Right cardiac atrium (tissue), 5 donors: Measurements from ENCODE around the gene RNF168. TPM values are rescaled to one million over a fixed set of nuclear protein-coding genes. Genes with fewer than 3 reads are reported as not detected.
"Not testable (repeated sequence)": the region's sequence is repeated elsewhere in the genome, so short reads cannot be mapped to it uniquely, and the experiment has no call there.

Source experiments
- ATAC-seq, 2 donors: fragments of 200-7000 bp; cut with Tn5 transposase; one replicate each; pipeline versions ENCODE4 v1.8.0 to v1.9.1; 2020; ENCODE audit warnings: moderate library complexity in 2 of 2, mild to moderate bottlenecking in 1 of 2
- DNase-seq, 3 donors: peaks; one replicate each; pipeline ENCODE4 v3.0.0-alpha.2; 2020
- H3K27ac ChIP-seq: one replicate; pipeline ENCODE4 v1.5.1; 2013; ENCODE audit warnings: mild to moderate bottlenecking, low read length, control low read depth, moderate library complexity
- H3K27me3 ChIP-seq: one replicate; pipeline ENCODE4 v1.6.1; 2013; ENCODE audit not compliant: control insufficient read depth, insufficient read depth
- H3K4me1 ChIP-seq: one replicate; pipeline ENCODE4 v1.6.1; 2013; ENCODE audit warnings: low read length; ENCODE audit not compliant: control insufficient read depth, insufficient read depth
- H3K4me3 ChIP-seq: one replicate; pipeline ENCODE4 v1.5.1; 2013; ENCODE audit warnings: low read length, control low read depth
- H3K9me3 ChIP-seq: one replicate; pipeline ENCODE4 v1.6.1; 2013; ENCODE audit warnings: low read length; ENCODE audit not compliant: control insufficient read depth
- WGBS: extraction: QIAGEN DNeasy Blood & Tissue Kit; methylation state at CpG from one replicate; pipeline ENCODE4 v1.1.7; 2013; 5-methylcytosine and 5-hydroxymethylcytosine counted together
- intact Hi-C, 4 donors: fragments of 100-400 bp; cut with DNase I; formaldehyde crosslinking; loops; one replicate each; pipeline versions ENCODE4 v1.11.0 to v1.14.0; 2022 to 2023
- polyA plus RNA-seq: library from polyadenylated mRNA; stranded (reverse); fragments of 200-250 nt; gene quantifications from one replicate; pipeline ENCODE4 v1.2.3, GENCODE V29; 2013
- total RNA-seq, 4 donors: library from RNA; stranded (reverse); fragmentation: NEBNext Ultra II Directional; extraction: Animal tissue kit (Norgen Biotek cat#: 25700); gene quantifications; one replicate each; pipeline ENCODE4 v1.2.1, GENCODE V29; 2021
- donor health status: healthy with polysubstance abuse.
- donor health status: DM: no; HTN: yes; CAD: no.
- donor health status: DM: no; HTN: no; CAD: no.
- donor health status: DM: no; HTN: yes; CAD: no; lungs with severe emphysema.
- donor health status: DM: yes; HTN: yes; CAD: no.

Gene RNF168
- total and polyA plus RNA-seq, 5 donors = 6.8 to 24.9 (median 22.1) TPM

GRCh38 chr3:196432137-196432879, 71.3 kb downstream of the RNF168 start, which contains the start of gene UBXN7:
Gene UBXN7 (minus strand): TSS chr3:196432427. CDS start chr3:196432399, 28 bp downstream.
- no peaks in the 10 kb centered on the region for H3K4me1 ChIP-seq
- no peaks in the 10 kb centered on the region for H3K27me3 ChIP-seq
- under 1% methylated on average over 67 of the region's 67 CpGs for WGBS
- ATAC-seq (peak; percentile 96 to 98), DNase-seq (peak; percentile 95 to 99 (median 97))
- peak within 1 kb of the TSS; percentile 67 for H3K27ac ChIP-seq
- peak within 1 kb of the TSS; percentile 77 for H3K4me3 ChIP-seq
- H3K9me3 ChIP-seq = no peaks in the 10 kb centered on the region
- intact Hi-C loops = no loop called here

- WGBS = 2% methylated on average over 50 of the region's 50 CpGs
- Histone ChIP-seq H3K4me3 (peak overlapping the region; percentile 76), H3K9me3 (no peaks in the 10 kb centered on the region), H3K4me1 (no peaks in the 10 kb centered on the region), H3K27me3 (no peaks in the 10 kb centered on the region), H3K27ac (peak overlapping the region; percentile 67)
- ATAC-seq (peak; percentile 52 to 58), DNase-seq (peak; percentile 28 to 73 (median 69))
- intact Hi-C loops = no loop called here
Observed at GRCh38 chr3:196431181-196432136, 72.1 kb downstream of the RNF168 start.

- no peak for DNase-seq
- Histone ChIP-seq H3K9me3 (no peaks in the 10 kb centered on the region), H3K4me3 (no peak overlapping the region), H3K27me3 (no peaks in the 10 kb centered on the region), H3K4me1 (peaks cover 4% of the 10 kb centered on the region), H3K27ac (no peak overlapping the region)
- intact Hi-C loops = no loop called here
- 83% methylated on average over 6 of the region's 6 CpGs for WGBS
- no peak for ATAC-seq
Observed at GRCh38 chr3:196428041-196428440, 75.5 kb downstream of the RNF168 start.

- DNase-seq, ATAC-seq, H3K27ac ChIP-seq, intact Hi-C loops, H3K4me3 ChIP-seq, H3K4me1 ChIP-seq, H3K27me3 ChIP-seq, H3K9me3 ChIP-seq: not testable (repeated sequence)
- 96% methylated on average over 6 of the region's 6 CpGs for WGBS
Observed at GRCh38 chr3:196424421-196424820, 79.1 kb downstream of the RNF168 start.

GRCh38 chr3:196423044-196423781, 80.4 kb downstream of the RNF168 start:
- no peaks in the 10 kb centered on the region for H3K9me3 ChIP-seq
- 45% methylated on average over 10 of the region's 10 CpGs for WGBS
- intact Hi-C loops = no loop called here
- H3K4me1 ChIP-seq = peaks cover 11% of the 10 kb centered on the region
- H3K27me3 ChIP-seq = no peaks in the 10 kb centered on the region
- peak overlapping the region; percentile 60 for H3K27ac ChIP-seq
- ATAC-seq = peak; percentile 82 to 86
- peak; percentile 73 to 92 (median 91) for DNase-seq
- no peak overlapping the region for H3K4me3 ChIP-seq

- 95% methylated on average over 5 of the region's 5 CpGs for WGBS
- intact Hi-C loops, DNase-seq, H3K4me3 ChIP-seq, H3K9me3 ChIP-seq, H3K27me3 ChIP-seq, ATAC-seq: not testable (repeated sequence)
- H3K27ac ChIP-seq = peak overlapping the region; percentile 21
- H3K4me1 ChIP-seq = peaks cover 13% of the 10 kb centered on the region
Observed at GRCh38 chr3:196421668-196422067, 81.9 kb downstream of the RNF168 start.

- H3K4me1 ChIP-seq = peaks cover 13% of the 10 kb centered on the region
- WGBS = 86% methylated on average over 6 of the region's 6 CpGs
- H3K27me3 ChIP-seq = no peaks in the 10 kb centered on the region
- intact Hi-C loops = no loop called here
- no peak overlapping the region for H3K4me3 ChIP-seq
- DNase-seq = no peak
- no peak overlapping the region for H3K27ac ChIP-seq
- H3K9me3 ChIP-seq = no peaks in the 10 kb centered on the region
- no peak for ATAC-seq
Observed at GRCh38 chr3:196419386-196419785, 84.2 kb downstream of the RNF168 start.

Other genes with a start within 250 kb of the RNF168 start
- gene PCYT1A, start 216.0 kb downstream of the RNF168 start, total RNA-seq = 10 to 100 TPM; 79.7 to 87.7 (median 85.7) TPM
- 34.8 TPM for gene PCYT1A, start 216.0 kb downstream of the RNF168 start, polyA plus RNA-seq
- 1 to 10 TPM; 3.6 to 4.7 (median 4.7) TPM for gene DYNLT2B, start 185.5 kb downstream of the RNF168 start, total RNA-seq
- gene DYNLT2B, start 185.5 kb downstream of the RNF168 start, polyA plus RNA-seq = 8.4 TPM
- gene TM4SF19, start 165.4 kb downstream of the RNF168 start, total RNA-seq = not detected
- gene TM4SF19, start 165.4 kb downstream of the RNF168 start, polyA plus RNA-seq = not detected
- gene UBXN7, start 71.3 kb downstream of the RNF168 start, total RNA-seq = 10 to 100 TPM; 33.7 to 36.3 (median 35.4) TPM
- 11.6 TPM for gene UBXN7, start 71.3 kb downstream of the RNF168 start, polyA plus RNA-seq
- gene SMCO1, start 11.6 kb upstream of the RNF168 start, total RNA-seq = 10 to 100 TPM; 12.1 to 48.1 (median 34.7) TPM
- gene SMCO1, start 11.6 kb upstream of the RNF168 start, polyA plus RNA-seq = 46.1 TPM
- gene WDR53, start 64.8 kb upstream of the RNF168 start, total RNA-seq = 10 to 100 TPM in 2 of 4 donors, 1 to 10 TPM in 2; 8.3 to 10.2 (median 9.6) TPM
- 10.3 TPM for gene WDR53, start 64.8 kb upstream of the RNF168 start, polyA plus RNA-seq
- gene FBXO45, start 64.9 kb upstream of the RNF168 start, total RNA-seq = 1 to 10 TPM; 4.9 to 7.6 (median 6.9) TPM
- gene FBXO45, start 64.9 kb upstream of the RNF168 start, polyA plus RNA-seq = 3.0 TPM
- 1 to 10 TPM; 3.3 to 4.5 (median 3.6) TPM for gene NRROS, start 135.9 kb upstream of the RNF168 start, total RNA-seq
- gene NRROS, start 135.9 kb upstream of the RNF168 start, polyA plus RNA-seq = 2.2 TPM
- 1 to 10 TPM; 1.3 to 2.4 (median 1.7) TPM for gene CEP19, start 208.5 kb upstream of the RNF168 start, total RNA-seq
- 1.4 TPM for gene CEP19, start 208.5 kb upstream of the RNF168 start, polyA plus RNA-seq
- 10 to 100 TPM; 15.9 to 18.4 (median 16.4) TPM for gene PIGX, start 208.6 kb upstream of the RNF168 start, total RNA-seq
- gene PIGX, start 208.6 kb upstream of the RNF168 start, polyA plus RNA-seq = 12.0 TPM
- 10 to 100 TPM; 47.0 to 84.2 (median 54.0) TPM for gene PAK2, start 236.1 kb upstream of the RNF168 start, total RNA-seq
- gene PAK2, start 236.1 kb upstream of the RNF168 start, polyA plus RNA-seq = 21.8 TPM